CD4-positive, alpha-beta T cell treated with Interleukin-4 for 4 hours (primary cell): ENCODE measurements around the gene FAM9C.

Experiments used
- DNase-seq: peaks from one replicate; pipeline ENCODE4 v3.0.0-alpha.2; 2020

Gene FAM9C

DNA sequence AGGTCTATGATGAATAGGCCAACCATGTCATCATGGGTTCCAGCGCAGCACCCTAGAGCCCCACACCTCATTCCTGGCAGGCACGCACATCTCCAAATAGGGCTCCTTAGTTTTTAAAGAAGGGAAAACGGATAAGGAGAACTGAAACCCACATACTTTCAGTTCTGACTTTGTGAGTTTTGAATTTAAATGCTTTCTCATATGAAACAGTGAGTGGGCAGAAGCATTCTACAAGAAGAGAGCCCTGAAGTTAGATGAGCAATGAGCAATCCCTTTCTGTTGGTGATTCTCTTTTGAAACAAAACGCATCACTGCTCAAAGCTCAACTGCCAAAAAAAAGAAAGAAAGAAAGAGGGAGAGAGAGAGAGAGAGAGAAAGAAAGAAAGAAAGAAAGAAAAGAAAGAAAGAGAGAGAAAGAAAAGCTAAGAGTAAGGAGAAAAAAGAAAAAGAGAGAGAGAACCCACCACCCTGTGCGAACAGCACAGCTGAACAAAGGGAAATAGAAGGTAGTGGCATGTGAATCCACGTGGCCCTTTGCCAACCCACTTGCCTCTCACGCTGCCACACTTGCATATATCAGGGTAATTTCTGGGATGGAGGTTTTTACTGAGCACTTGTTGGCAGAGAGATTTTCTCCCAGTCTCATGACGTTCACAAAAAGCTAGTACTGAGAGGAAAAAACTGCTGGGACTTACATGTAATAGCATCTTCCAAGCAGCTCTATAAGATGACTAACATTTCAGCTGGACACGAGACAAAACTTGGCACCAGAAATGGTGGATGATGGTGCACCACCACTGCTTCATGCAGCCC, 38.6 kb downstream of the FAM9C start:
- DNase-seq = peak; percentile 33

GRCh38 chrX:13001961-13002671, 42.3 kb downstream of the FAM9C start:
- DNase-seq = peak; percentile 71

GRCh38 chrX:13001097-13001496, 43.3 kb downstream of the FAM9C start:
- DNase-seq = no peak

- DNase-seq = peak; percentile 62
Measured at GRCh38 chrX:13000301-13000811, 44.1 kb downstream of the FAM9C start.

- DNase-seq = peak; percentile 64
Measured at GRCh38 chrX:12999422-12999821, 45.0 kb downstream of the FAM9C start.

GRCh38 chrX:12997906-12998687, 46.3 kb downstream of the FAM9C start:
- no peak for DNase-seq

- no peak for DNase-seq
Measured at GRCh38 chrX:12996934-12997435, 47.4 kb downstream of the FAM9C start.

DNA sequence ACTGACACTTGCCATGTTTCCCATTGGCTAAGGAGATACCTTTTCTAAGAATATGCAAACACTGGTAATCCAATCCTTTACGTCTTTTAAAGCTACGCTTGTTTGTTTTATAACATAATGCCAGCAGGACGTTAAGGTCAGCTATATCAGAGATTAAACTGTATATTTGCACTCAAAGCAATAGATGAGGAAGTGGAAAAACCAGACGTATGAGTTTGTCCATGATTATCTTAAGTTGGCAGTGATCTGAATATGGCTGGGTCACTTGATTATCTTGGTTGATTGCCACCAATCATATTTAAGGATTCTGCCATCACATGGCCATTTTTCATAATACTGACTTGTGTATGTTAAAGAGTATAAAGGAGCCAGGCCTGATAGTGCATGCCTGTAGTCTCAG, 50.1 kb downstream of the FAM9C start:
- no peak for DNase-seq

GRCh38 chrX:12993826-12994225, 50.6 kb downstream of the FAM9C start:
- DNase-seq = no peak

DNA sequence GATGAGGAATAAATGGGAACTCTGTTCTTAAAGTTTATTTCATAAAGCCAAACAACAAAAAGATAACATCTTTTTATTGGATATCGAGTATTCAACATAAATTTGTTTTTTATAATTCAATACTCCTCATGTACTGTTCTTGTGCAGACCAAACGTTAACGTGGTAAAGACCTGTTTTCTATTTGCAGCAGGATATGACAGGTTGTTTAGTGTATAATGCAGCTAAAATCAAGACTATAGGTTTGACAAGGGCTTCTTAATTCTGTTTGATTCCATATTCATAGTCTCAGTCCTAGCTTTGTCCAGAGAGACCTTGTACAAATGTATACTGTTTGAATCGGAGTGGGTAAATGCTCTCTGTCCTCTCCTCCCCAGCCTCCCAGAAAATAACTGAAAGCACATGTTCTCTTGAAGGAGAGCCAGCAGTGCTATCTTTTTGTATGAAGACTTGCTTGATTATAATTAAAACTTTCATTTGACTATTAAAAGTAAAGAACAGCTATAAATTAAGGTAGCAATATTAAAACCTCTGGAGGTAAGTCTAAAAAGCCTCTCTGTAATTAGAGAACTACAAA, 51.8 kb downstream of the FAM9C start:
- no peak for DNase-seq

DNA sequence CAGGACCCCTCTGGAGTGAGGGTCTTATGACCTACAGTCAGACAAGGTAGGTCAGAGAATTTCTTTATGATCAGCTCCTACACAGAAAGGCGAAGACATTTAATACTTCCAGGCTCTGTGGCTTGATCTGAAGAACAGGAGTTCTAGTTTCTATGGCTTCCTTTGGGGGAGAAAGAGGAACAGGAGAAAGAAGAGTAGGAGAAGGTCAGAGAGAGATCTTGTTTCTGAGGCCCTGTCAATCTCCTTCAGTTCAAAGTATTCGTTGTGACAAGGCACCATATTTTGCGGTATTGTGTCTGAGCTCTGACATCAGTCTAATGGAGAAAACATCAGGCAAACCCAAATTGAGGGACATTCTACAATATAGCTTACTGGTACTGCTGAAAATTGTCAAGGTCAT, 52.8 kb downstream of the FAM9C start:
- no peak for DNase-seq

DNA sequence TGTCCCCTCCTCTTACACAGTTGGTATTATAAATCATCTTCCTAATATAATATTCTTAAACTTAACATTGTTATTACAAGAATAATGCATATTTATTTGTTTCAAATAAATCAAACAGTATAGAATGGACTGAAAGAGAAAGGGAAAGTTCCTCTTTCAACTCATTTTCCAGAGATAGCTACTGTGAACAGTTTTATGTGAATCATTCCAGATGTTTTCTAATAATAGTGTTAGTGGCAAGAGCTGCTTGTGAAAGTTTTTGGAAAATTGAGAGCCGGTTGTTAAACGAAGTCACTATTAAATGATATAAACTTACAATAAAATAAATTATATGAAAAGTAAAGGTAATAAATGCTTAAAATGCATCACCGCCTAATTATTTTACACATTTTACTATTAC, 55.0 kb downstream of the FAM9C start:
- no peak for DNase-seq

GRCh38 chrX:12988797-12989196, 55.6 kb downstream of the FAM9C start:
- no peak for DNase-seq

DNA sequence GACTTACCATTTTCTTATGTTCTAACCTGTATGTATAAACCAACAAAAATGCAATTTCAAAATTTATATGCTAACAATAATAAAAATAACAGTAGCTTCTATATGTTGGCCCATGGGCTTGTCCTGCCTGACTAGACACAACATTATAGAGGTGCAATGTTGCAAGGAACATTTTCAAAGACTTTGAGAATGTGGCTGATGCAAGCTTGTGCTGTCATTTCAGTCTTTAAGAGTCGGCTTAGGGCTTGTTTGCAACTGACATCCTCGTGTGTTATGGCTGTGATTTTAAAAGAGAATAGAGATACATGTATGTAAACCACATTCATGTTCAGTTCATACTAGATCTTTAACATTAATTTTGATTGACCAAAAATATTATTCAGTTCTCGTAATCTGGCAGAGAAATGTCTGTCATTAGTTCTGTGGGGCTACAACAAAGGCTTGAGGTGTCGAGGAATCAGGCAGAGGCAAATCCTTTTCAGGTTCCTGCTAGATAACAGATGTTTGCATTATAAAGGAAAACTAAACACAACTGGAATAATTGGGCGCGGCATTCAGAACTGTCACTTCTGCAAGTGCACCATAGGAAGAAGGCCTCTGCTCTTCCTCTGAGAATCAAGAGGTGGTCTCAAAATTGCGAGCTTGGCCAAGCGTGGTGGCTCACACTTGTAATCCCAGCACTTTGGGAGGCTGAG, 56.4 kb downstream of the FAM9C start:
- DNase-seq = no peak

- DNase-seq = no peak
Measured at GRCh38 chrX:12987340-12987739, 57.1 kb downstream of the FAM9C start.

- no peak for DNase-seq
Measured at GRCh38 chrX:12986886-12987285, 57.5 kb downstream of the FAM9C start.

GRCh38 chrX:12986164-12986779, 58.1 kb downstream of the FAM9C start:
- no peak for DNase-seq
